H1 (cell line): ENCODE data around the gene ACTR5. TPM values are rescaled to one million over a fixed set of nuclear protein-coding genes. Genes with fewer than 3 reads are reported as not detected.

Source experiments
- CTCF ChIA-PET: fragments of 300-600 bp; sonication (Branson Sonifier 250); formaldehyde crosslinking; loops from one replicate; lab custom pipeline; 2021; ENCODE audit not compliant: partially characterized antibody; lab: Charles Lee
- POLR2A ChIA-PET: fragments of 300-600 bp; sonication (Branson Sonifier 250); formaldehyde crosslinking; loops from one replicate; lab custom pipeline; 2021; ENCODE audit warnings: inconsistent platforms; ENCODE audit not compliant: partially characterized antibody; lab: Charles Lee
- DNase-seq, 2 experiments: peaks; one replicate each; pipeline versions ENCODE4 v3.0.0 to v3.0.0-alpha.2; 2010 to 2022; ENCODE audit warnings: low spot score in 2 of 2, low read depth in 1 of 2, mixed read lengths in 1 of 2
- FAIRE-seq: peaks from 2 replicates; lab custom pipeline; 2011; peaks lifted over from hg19 to GRCh38; lab: Jason Lieb, UNC
- H2AFZ ChIP-seq: 2 replicates; pipeline ENCODE4 v1.8.1; 2012; ENCODE audit warnings: low read length, inconsistent platforms
- H2AK5ac ChIP-seq: 2 replicates; pipeline ENCODE4 v1.6.1; 2013; ENCODE audit warnings: low read depth, low read length
- H2BK120ac ChIP-seq: replicated peaks from 2 replicates; pipeline ENCODE3; 2013; ENCODE audit warnings: low read depth, low read length, inconsistent platforms
- H2BK12ac ChIP-seq: 2 replicates; pipeline ENCODE4 v1.6.1; 2013; ENCODE audit warnings: low read depth, low read length
- H2BK15ac ChIP-seq: 2 replicates; pipeline ENCODE4 v1.6.1; 2013; ENCODE audit warnings: low read length
- H2BK20ac ChIP-seq: 2 replicates; pipeline ENCODE4 v1.6.1; 2013; ENCODE audit warnings: low read length
- H2BK5ac ChIP-seq: 2 replicates; pipeline ENCODE4 v1.6.1; 2013; ENCODE audit warnings: low read depth, low read length
- H3K14ac ChIP-seq: 2 replicates; pipeline ENCODE4 v1.6.1; 2013; ENCODE audit warnings: inconsistent platforms; ENCODE audit not compliant: insufficient read length
- H3K18ac ChIP-seq: 2 replicates; pipeline ENCODE4 v1.6.1; 2013; ENCODE audit warnings: low read length; ENCODE audit errors: extremely low read depth
- H3K23ac ChIP-seq: 2 replicates; pipeline ENCODE4 v1.6.1; 2013; ENCODE audit warnings: inconsistent platforms; ENCODE audit not compliant: insufficient read length
- H3K23me2 ChIP-seq: 2 replicates; pipeline ENCODE4 v1.6.1; 2013; ENCODE audit warnings: low read depth, low read length
- H3K27ac ChIP-seq: 2 replicates; pipeline ENCODE4 v1.6.1; 2011; ENCODE audit warnings: low read depth, low read length, inconsistent platforms
- H3K27me3 ChIP-seq, 4 experiments: replicated peaks in 1 of 4; 1 replicate in 1 of 4; 2 replicates in 3 of 4; pipeline versions ENCODE4 v1.6.1 to v1.8.1; 2011 to 2013; ENCODE audit warnings: low read length in 3 of 4, mild to moderate bottlenecking in 3 of 4, inconsistent platforms in 2 of 4, mixed read lengths in 2 of 4, moderate library complexity in 1 of 4; ENCODE audit not compliant: control insufficient read depth in 3 of 4, insufficient read depth in 3 of 4; ENCODE audit errors: extremely low read depth in 1 of 4
- H3K36me3 ChIP-seq, 4 experiments: 2 replicates each; pipeline versions ENCODE4 v1.6.1 to v1.8.1; 2011 to 2013; ENCODE audit warnings: mild to moderate bottlenecking in 4 of 4, low read length in 3 of 4, moderate library complexity in 2 of 4, control low read depth in 1 of 4, inconsistent platforms in 1 of 4; ENCODE audit not compliant: insufficient read depth in 4 of 4, control insufficient read depth in 2 of 4
- H3K4ac ChIP-seq: replicated peaks from 2 replicates; pipeline ENCODE3; 2013; ENCODE audit warnings: low read length, low read depth, mixed read lengths, inconsistent platforms; ENCODE audit not compliant: insufficient read length
- H3K4me1 ChIP-seq, 4 experiments: replicated peaks in 1 of 4; 1 replicate in 1 of 4; 2 replicates in 3 of 4; pipeline versions ENCODE4 v1.6.1 to v1.8.1; 2011 to 2013; ENCODE audit warnings: low read length in 3 of 4, inconsistent platforms in 2 of 4, mixed read lengths in 1 of 4; ENCODE audit not compliant: insufficient read depth in 4 of 4, control insufficient read depth in 3 of 4
- H3K4me2 ChIP-seq, 2 experiments: 2 replicates each; pipeline versions ENCODE4 v1.6.1 to v1.8.1; 2011 to 2013; ENCODE audit warnings: low read depth in 2 of 2, low read length in 2 of 2, control low read depth in 1 of 2, inconsistent platforms in 1 of 2, mild to moderate bottlenecking in 1 of 2; ENCODE audit not compliant: insufficient read depth in 1 of 2
- H3K4me3 ChIP-seq, 4 experiments: fragments of 200-600, 300-600 bp in 1 of 4; sonication (generic), shearing (Covaris generic), sonication (Bioruptor Twin) in 1 of 4; 2 replicates each; pipeline versions ENCODE4 v1.5.1 to v1.8.1; 2011 to 2016; ENCODE audit warnings: low read length in 4 of 4, low read depth in 3 of 4, control low read depth in 2 of 4, inconsistent platforms in 2 of 4, mild to moderate bottlenecking in 2 of 4, mixed read lengths in 1 of 4, moderate library complexity in 1 of 4; ENCODE audit not compliant: insufficient read depth in 2 of 4; ENCODE audit errors: extremely low read depth in 1 of 4
- H3K56ac ChIP-seq: replicated peaks from 2 replicates; pipeline ENCODE3; 2013; ENCODE audit warnings: low read depth, mild to moderate bottlenecking, mixed read lengths, low read length, inconsistent platforms; ENCODE audit not compliant: insufficient read length
- H3K79me1 ChIP-seq: 2 replicates; pipeline ENCODE4 v1.6.1; 2013; ENCODE audit warnings: low read depth, low read length, control low read depth
- H3K79me2 ChIP-seq, 2 experiments: 2 replicates each; pipeline versions ENCODE4 v1.6.1 to v1.8.1; 2012 to 2013; ENCODE audit warnings: low read length in 2 of 2, mild to moderate bottlenecking in 2 of 2, inconsistent platforms in 1 of 2; ENCODE audit not compliant: insufficient read depth in 2 of 2, control insufficient read depth in 1 of 2
- H3K9ac ChIP-seq, 4 experiments: replicated peaks in 1 of 4; 1 replicate in 1 of 4; 2 replicates in 3 of 4; pipeline versions ENCODE4 v1.6.1 to v1.8.1; 2011 to 2013; ENCODE audit warnings: low read depth in 3 of 4, low read length in 3 of 4, control low read depth in 2 of 4, mild to moderate bottlenecking in 2 of 4, moderate library complexity in 2 of 4, inconsistent platforms in 1 of 4; ENCODE audit errors: extremely low read depth in 1 of 4
- H3K9me3 ChIP-seq, 2 experiments: 2 replicates each; pipeline versions ENCODE4 v1.6.1 to v1.8.1; 2012 to 2013; ENCODE audit warnings: mild to moderate bottlenecking in 2 of 2, moderate library complexity in 2 of 2, control low read depth in 1 of 2, inconsistent platforms in 1 of 2, low read depth in 1 of 2, low read length in 1 of 2, mixed read lengths in 1 of 2; ENCODE audit not compliant: insufficient read depth in 2 of 2
- H4K20me1 ChIP-seq, 2 experiments: replicated peaks in 1 of 2; 2 replicates each; pipeline versions ENCODE3 to v1.8.1; 2011 to 2013; ENCODE audit warnings: inconsistent platforms in 2 of 2, low read length in 2 of 2, mild to moderate bottlenecking in 1 of 2; ENCODE audit not compliant: insufficient read depth in 2 of 2, control insufficient read depth in 1 of 2
- H4K5ac ChIP-seq: 2 replicates; pipeline ENCODE4 v1.6.1; 2013; ENCODE audit warnings: low read length, low read depth, mixed read lengths, inconsistent platforms; ENCODE audit not compliant: insufficient read length
- H4K8ac ChIP-seq: 2 replicates; pipeline ENCODE4 v1.8.0; 2013; ENCODE audit warnings: mild to moderate bottlenecking, moderate library complexity, low read length, inconsistent platforms; ENCODE audit not compliant: insufficient read depth; ENCODE audit errors: extremely low read depth
- H4K91ac ChIP-seq: replicated peaks from 2 replicates; pipeline ENCODE3; 2013; ENCODE audit warnings: low read length, mixed read lengths, inconsistent platforms; ENCODE audit not compliant: insufficient read length
- CBX5 ChIP-seq: fragments of 300-800, 300-1000 bp; sonication (generic); IDR thresholded peaks from 2 replicates; pipeline ENCODE4 v1.7.1; 2016; ENCODE audit warnings: antibody characterized with exemption, low read length, low read depth
- CBX8 ChIP-seq: fragments of 300-800, 300-1000 bp; sonication (generic); IDR thresholded peaks from 2 replicates; pipeline ENCODE4 v1.7.1; 2016; ENCODE audit warnings: low read depth, low read length, borderline replicate concordance
- EZH2 ChIP-seq: fragments of 200-600 bp; sonication (generic); IDR thresholded peaks from 2 replicates; pipeline ENCODE4 v1.7.1; 2012; ENCODE audit warnings: low read depth, mild to moderate bottlenecking, moderate library complexity, low read length, inconsistent platforms; ENCODE audit not compliant: severe bottlenecking
- PHF8 ChIP-seq: fragments of 200-600 bp; sonication (generic); conservative IDR thresholded peaks from 2 replicates; pipeline ENCODE4 v1.7.1; 2012; ENCODE audit warnings: low read depth, mild to moderate bottlenecking, inconsistent platforms, low read length, moderate library complexity
- RNF2 ChIP-seq: fragments of 200-900, 300-1000 bp; sonication (generic); IDR thresholded peaks from 2 replicates; pipeline ENCODE4 v1.7.1; 2016; ENCODE audit warnings: borderline replicate concordance, low read depth, mild to moderate bottlenecking, antibody characterized with exemption, low read length; ENCODE audit not compliant: poor library complexity, severe bottlenecking; ENCODE audit errors: missing control alignments
- SUZ12 ChIP-seq: fragments of 200-600 bp; sonication (generic); IDR thresholded peaks from 2 replicates; pipeline ENCODE4 v1.6.1; 2012; ENCODE audit warnings: mild to moderate bottlenecking, inconsistent platforms, low read length, moderate library complexity, mixed read lengths
- ZNF274 ChIP-seq: IDR thresholded peaks from 2 replicates; pipeline ENCODE4 v1.7.0; 2012; ENCODE audit warnings: low read length, borderline replicate concordance; ENCODE audit errors: extremely low read depth
- WGBS, 2 experiments: shearing (Covaris generic) in 1 of 2; methylation state at CpG; one replicate each; pipeline versions ENCODE4 v1.1.6 to v1.1.7; 2013 to 2015; ENCODE audit warnings: low lambda C conversion rate in 2 of 2, mixed read lengths in 2 of 2, inconsistent platforms in 1 of 2, low coverage in 1 of 2, missing lambda C conversion rate in 1 of 2; ENCODE audit not compliant: insufficient replicate concordance in 2 of 2, insufficient coverage in 1 of 2, insufficient read length in 1 of 2; ENCODE audit errors: extremely low coverage in 1 of 2, missing lambda C conversion rate in 1 of 2; 5-methylcytosine and 5-hydroxymethylcytosine counted together
- polyA plus RNA-seq, 7 experiments: library from polyadenylated mRNA; depleted of rRNA in 3 of 7; stranded (reverse) in 5 of 7; unstranded in 2 of 7; fragments of >200 nt in 5 of 7; fragments of 200-250 nt in 2 of 7; gene quantifications; 1 replicate in 5 of 7; 2 replicates in 1 of 7; 4 replicates in 1 of 7; pipeline versions ENCODE4 v1.2.1 to v1.2.3, GENCODE V29; 2011 to 2013; ENCODE audit warnings: missing spikeins in 2 of 7, mixed read lengths in 2 of 7
- total RNA-seq: library from RNA; stranded (reverse); fragmentation: NEBNext Ultra II Directional; extraction: Animal tissue kit (Norgen Biotek cat#: 25700); gene quantifications from 2 replicates; pipeline ENCODE4 v1.2.1, GENCODE V29; 2021
- TF ChIP-seq, protein P1 (sequence below): IDR thresholded peaks from 2 replicates; pipeline ENCODE4 v1.6.1; 2012; ENCODE audit warnings: inconsistent platforms

Gene ACTR5
- total and polyA plus RNA-seq, 2 of the 8 experiments (the other 6 are each of a cell fraction or from before 2014, with no cell fraction given) = 10.4 to 14.4 TPM

GRCh38 chr20:38730167-38730988, 17.9 kb upstream of the ACTR5 start:
- WGBS, 2 experiments = 8% methylated on average over 33 of the region's 41 CpGs; no CpG with 5 or more reads in 1 of the 2 experiments
- H3K4me1 ChIP-seq = peaks cover 4 to 53% (median 31%) of the 10 kb centered on the region in 4 experiments
- H3K9me3 ChIP-seq = no peaks in the 10 kb centered on the region
- peak overlapping the region; percentile 18 to 59 (median 36); a peak in 5 of 8 replicates for H3K4me3 ChIP-seq
- no peak overlapping the region for H3K14ac ChIP-seq
- peak overlapping the region; percentile 86 to 87 for H3K4me2 ChIP-seq
- ChIA-PET POLR2A (interaction anchor here (0.6 to 1.0 kb wide), 2 partner anchors 49 kb away, joined by 3 read pairs; no protein-coding TSS in a partner anchor), CTCF (interaction anchor here (0.5 to 12.4 kb wide), 20 partner anchors 8 to 390 kb away, joined by 3 to 236 read pairs (median 4); partner anchors contain the start of gene ACTR5)
- peak overlapping the region; percentile 24 for H3K18ac ChIP-seq
- H4K8ac ChIP-seq = peak overlapping the region; percentile 58; the same call in 1 of the 2 replicates
- H3K23me2 ChIP-seq = peaks cover 23% of the 10 kb centered on the region
- peaks cover 10 to 21% of the 10 kb centered on the region in 2 experiments for H4K20me1 ChIP-seq
- H2BK120ac ChIP-seq = no peak overlapping the region
- peak overlapping the region; percentile 83; the same call in 1 of the 2 replicates for H2BK20ac ChIP-seq
- no peak overlapping the region for H4K5ac ChIP-seq
- H2BK15ac ChIP-seq = peak overlapping the region; percentile 93
- H3K36me3 ChIP-seq = no peaks in the 10 kb centered on the region
- 0 out of 2 replicates have a peak overlapping the region, but pooled peaks have one; percentile 20 for H2AK5ac ChIP-seq
- H4K91ac ChIP-seq = peak overlapping the region; percentile 71
- peak overlapping the region; percentile 66; the same call in 1 of the 2 replicates for H2BK5ac ChIP-seq
- peaks cover 52 to 76% (median 67%) of the 10 kb centered on the region in 4 experiments for H3K27me3 ChIP-seq
- no peak overlapping the region for H3K27ac ChIP-seq
- H3K56ac ChIP-seq = no peak overlapping the region
- no peak overlapping the region for H2AFZ ChIP-seq
- H2BK12ac ChIP-seq = peak overlapping the region; percentile 97
- no peaks in the 10 kb centered on the region for H3K79me2 ChIP-seq
- H3K9ac ChIP-seq = no peak overlapping the region
- H3K23ac ChIP-seq = no peak overlapping the region
- peak overlapping the region; percentile 57 for H3K4ac ChIP-seq
- no peaks in the 10 kb centered on the region for H3K79me1 ChIP-seq
- DNase-seq = peak in 1 of 2 experiments; percentile 57
- FAIRE-seq = no peak
- TF ChIP-seq CBX8 (0 out of 2 replicates have a peak, but pooled peaks have one; percentile 22), PHF8 (no peak), RNF2 (peak; percentile 52), SUZ12 (peak; percentile 63), ZNF274 (no peak), EZH2 (peak; percentile 85), CBX5 (no peak)
- TF ChIP-seq, protein P1, sequence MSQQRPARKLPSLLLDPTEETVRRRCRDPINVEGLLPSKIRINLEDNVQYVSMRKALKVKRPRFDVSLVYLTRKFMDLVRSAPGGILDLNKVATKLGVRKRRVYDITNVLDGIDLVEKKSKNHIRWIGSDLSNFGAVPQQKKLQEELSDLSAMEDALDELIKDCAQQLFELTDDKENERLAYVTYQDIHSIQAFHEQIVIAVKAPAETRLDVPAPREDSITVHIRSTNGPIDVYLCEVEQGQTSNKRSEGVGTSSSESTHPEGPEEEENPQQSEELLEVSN = no peak
